K562 (cell line): ENCODE measurements around the gene DCAF5. TPM values are rescaled to one million over a fixed set of nuclear protein-coding genes. Genes with fewer than 3 reads are reported as not detected.

ENCODE experiments used
- ATAC-seq: fragments of 200-7000 bp; cut with Tn5 transposase; 3 replicates; pipeline ENCODE4 v1.9.1; 2020; ENCODE audit warnings: moderate library complexity
- BruUV-seq: library from RNA; stranded (reverse); fragments of 400-500 nt; replicated peaks from 2 replicates; lab custom pipeline; 2021; lab: Mats Ljungman, UMichigan
- CTCF ChIA-PET: fragments of 300-600 bp; formaldehyde crosslinking; extraction: SDS; loops from one replicate; lab custom pipeline; 2021; ENCODE audit warnings: low intra/inter-chr PET ratio; lab: Yijun Ruan, JAX
- POLR2A ChIA-PET: fragments of 300-600, 350-650 bp; sonication (Branson Sonifier 250); formaldehyde crosslinking; extraction: SDS; loops from one replicate; lab custom pipeline; 2021; ENCODE audit warnings: antibody characterized with exemption, inconsistent platforms; lab: Yijun Ruan, JAX
- DNase-seq, 4 experiments: peaks; one replicate each; pipeline versions ENCODE4 v3.0.0 to v3.0.0-alpha.2; 2011 to 2018; ENCODE audit warnings: low spot score in 3 of 4, mixed read lengths in 3 of 4; ENCODE audit errors: extremely low read depth in 1 of 4
- FAIRE-seq: peaks from 2 replicates; lab custom pipeline; 2011; peaks lifted over from hg19 to GRCh38; lab: Jason Lieb, UNC
- H2AFZ ChIP-seq: 2 replicates; pipeline ENCODE4 v1.6.0; 2011; ENCODE audit warnings: low read depth, low read length, control low read depth, inconsistent platforms
- H3K27ac ChIP-seq: fragments of 200-600 bp; 3 replicates; pipeline ENCODE4 v1.8.0; 2011; ENCODE audit warnings: low read depth, mild to moderate bottlenecking, control low read depth, inconsistent platforms, low read length, moderate library complexity, mixed read lengths; ENCODE audit errors: extremely low read depth
- H3K27me3 ChIP-seq, 2 experiments: fragments of 300-600 bp in 1 of 2; 2 replicates in 1 of 2; 3 replicates in 1 of 2; pipeline versions ENCODE4 v1.6.0 to v1.8.0; 2011; ENCODE audit warnings: inconsistent platforms in 2 of 2, low read length in 2 of 2, mild to moderate bottlenecking in 1 of 2, mixed read lengths in 1 of 2, moderate library complexity in 1 of 2; ENCODE audit not compliant: control insufficient read depth in 2 of 2, insufficient read depth in 2 of 2
- H3K36me3 ChIP-seq: fragments of 300-600 bp; 3 replicates; pipeline ENCODE4 v1.8.0; 2011; ENCODE audit warnings: mild to moderate bottlenecking, low read length, inconsistent platforms; ENCODE audit not compliant: control insufficient read depth, insufficient read depth
- H3K4me1 ChIP-seq, 2 experiments: fragments of 200-600 bp in 1 of 2; replicated peaks in 1 of 2; 2 replicates in 1 of 2; 3 replicates in 1 of 2; pipeline versions ENCODE4 v1.5.1 to v1.8.0; 2011; ENCODE audit warnings: inconsistent platforms in 2 of 2, low read length in 2 of 2, mild to moderate bottlenecking in 1 of 2, mixed read lengths in 1 of 2, moderate library complexity in 1 of 2; ENCODE audit not compliant: control insufficient read depth in 2 of 2, insufficient read depth in 2 of 2
- H3K4me2 ChIP-seq: 2 replicates; pipeline ENCODE4 v1.6.1; 2011; ENCODE audit warnings: low read length, control low read depth, inconsistent platforms, mixed read lengths; ENCODE audit not compliant: insufficient read depth
- H3K4me3 ChIP-seq: fragments of 200-600 bp; sonication (generic), shearing (Covaris generic); 2 replicates; pipeline ENCODE4 v1.5.1; 2016; ENCODE audit warnings: control low read depth, inconsistent platforms
- H3K79me2 ChIP-seq: fragments of 200-600 bp; 3 replicates; pipeline ENCODE4 v1.8.0; 2011; ENCODE audit warnings: low read length, inconsistent platforms; ENCODE audit not compliant: control insufficient read depth, insufficient read depth
- H3K9ac ChIP-seq, 2 experiments: 2 replicates each; pipeline versions ENCODE4 v1.6.0 to v1.6.1; 2011; ENCODE audit warnings: low read depth in 2 of 2, low read length in 2 of 2, control low read depth in 1 of 2, inconsistent platforms in 1 of 2, mild to moderate bottlenecking in 1 of 2, mixed read lengths in 1 of 2; ENCODE audit not compliant: insufficient read depth in 1 of 2
- H3K9me1 ChIP-seq: one replicate; pipeline ENCODE4 v1.6.0; 2011; ENCODE audit warnings: inconsistent platforms, mild to moderate bottlenecking, low read length, moderate library complexity; ENCODE audit not compliant: control insufficient read depth, insufficient read depth
- H3K9me3 ChIP-seq: replicated peaks from 2 replicates; pipeline ENCODE4 v1.5.1; 2011; ENCODE audit warnings: low read depth, low read length, inconsistent platforms; ENCODE audit not compliant: control insufficient read depth, insufficient read depth
- H4K20me1 ChIP-seq: replicated peaks from 2 replicates; pipeline ENCODE4 v1.6.1; 2011; ENCODE audit warnings: low read length, inconsistent platforms, mixed read lengths; ENCODE audit not compliant: control insufficient read depth, insufficient read depth
- DEAF1 ChIP-seq: fragments of 450-650 bp; formaldehyde crosslinking; IDR thresholded peaks from 2 replicates; pipeline ENCODE4 v1.4.0; 2020; ENCODE audit warnings: mild to moderate bottlenecking, moderate library complexity
- KLF16 ChIP-seq: IDR thresholded peaks from 2 replicates; pipeline ENCODE4 v1.6.1; 2016; ENCODE audit warnings: antibody characterized with exemption
- NRF1 ChIP-seq, 2 experiments: fragments of 450-650 bp; IDR thresholded peaks in 1 of 2; conservative IDR thresholded peaks in 1 of 2; 2 replicates each; pipeline ENCODE4 v1.6.1; 2014; ENCODE audit warnings: mild to moderate bottlenecking in 2 of 2
- POU5F1 ChIP-seq: fragments of 150-350 bp; IDR thresholded peaks from 2 replicates; pipeline ENCODE4 v1.6.1; 2014; ENCODE audit warnings: borderline replicate concordance, low read length, low read depth, mild to moderate bottlenecking; ENCODE audit not compliant: partially characterized antibody
- SIN3B ChIP-seq: fragments of 450-650 bp; IDR thresholded peaks from 2 replicates; pipeline ENCODE4 v1.6.1; 2017; ENCODE audit warnings: low read depth, mild to moderate bottlenecking, moderate library complexity
- TCF7L2 ChIP-seq: fragments of 150-350 bp; IDR thresholded peaks from 2 replicates; pipeline ENCODE4 v1.6.1; 2016; ENCODE audit warnings: low read depth, mild to moderate bottlenecking, low read length, moderate library complexity
- ZBED1 ChIP-seq: IDR thresholded peaks from 2 replicates; pipeline ENCODE4 v1.6.1; 2014
- ZBTB17 ChIP-seq: fragments of 450-650 bp; formaldehyde crosslinking; IDR thresholded peaks from 2 replicates; pipeline ENCODE4 v1.4.0; 2020; ENCODE audit warnings: mild to moderate bottlenecking
- ZNF57 ChIP-seq: fragments of 450-650 bp; formaldehyde crosslinking; IDR thresholded peaks from 2 replicates; pipeline ENCODE4 v1.4.0; 2020; ENCODE audit warnings: mild to moderate bottlenecking, moderate library complexity
- ZNF668 ChIP-seq: fragments of 250-450 bp; sonication (Bioruptor Pico); IDR thresholded peaks from 2 replicates; pipeline ENCODE4 v1.8.0; 2022; ENCODE audit warnings: mild to moderate bottlenecking, inconsistent platforms
- WGBS: fragments of 100-300 bp; shearing (Covaris generic); methylation state at CpG from one replicate; pipeline ENCODE4 v1.1.6; 2016; ENCODE audit warnings: low coverage, mixed read lengths; ENCODE audit not compliant: insufficient coverage; ENCODE audit errors: missing lambda C conversion rate; 5-methylcytosine and 5-hydroxymethylcytosine counted together
- in situ Hi-C: fragments of 300-500 bp; cut with MboI; formaldehyde crosslinking; loops from 4 replicates; pipeline ENCODE4 v1.15.0; 2018; ENCODE audit warnings: inconsistent platforms, mixed read lengths
- intact Hi-C: fragments of 100-400 bp; cut with micrococcal nuclease; formaldehyde crosslinking; loops from 2 replicates; pipeline ENCODE4 v1.14.2; 2022
- polyA plus RNA-seq, 8 experiments: library from polyadenylated mRNA; depleted of rRNA in 4 of 8; stranded (reverse) in 5 of 8; unstranded in 3 of 8; fragments of >200 nt; fragmentation: Nextera tagmentation in 2 of 8; fragmentation: Illumina TruSeq in 1 of 8; extraction: Ambion mirVana in 2 of 8; extraction: Trizol in 1 of 8; gene quantifications; 2 replicates each; pipeline versions ENCODE4 v1.2.1 to v1.2.3, GENCODE V29; 2011 to 2014; ENCODE audit warnings: inconsistent platforms in 1 of 8, missing spikeins in 1 of 8
- total RNA-seq, 7 experiments: library from RNA; depleted of rRNA in 6 of 7; stranded (reverse); fragments of >200 nt in 6 of 7; fragmentation: Illumina TruSeq in 2 of 7; extraction: Trizol in 2 of 7; gene quantifications; 2 replicates each; pipeline versions ENCODE4 v1.2.1 to v1.2.3, GENCODE V29; 2011 to 2021; ENCODE audit warnings: low replicate concordance in 1 of 7
- TF ChIP-seq, protein P1 (sequence below), 2 experiments: fragments of 450-650 bp; formaldehyde crosslinking in 1 of 2; IDR thresholded peaks; 2 replicates each; pipeline versions ENCODE4 v1.4.0 to v1.6.1; 2014 to 2020; ENCODE audit warnings: mild to moderate bottlenecking in 2 of 2, borderline replicate concordance in 1 of 2, low read depth in 1 of 2
- TF ChIP-seq, protein P2 (sequence below): sonication (generic); formaldehyde crosslinking; IDR thresholded peaks from 2 replicates; pipeline ENCODE4 v1.8.1; 2023; ENCODE audit warnings: mild to moderate bottlenecking, missing genetic modification reagents

The DCAF5 gene
- total and polyA plus RNA-seq, 9 of the 15 experiments (the other 6 are each of a cell fraction or from before 2014, with no cell fraction given): 5.6 to 24.1 (median 12.7) TPM

- in situ Hi-C loops: no loop called here
- Histone ChIP-seq H3K9me1 (no peaks in the 10 kb centered on the region), H3K4me1 (peaks cover 0 to 4% of the 10 kb centered on the region in 2 experiments; a peak in 2 of 5 replicates), H3K9me3 (no peaks in the 10 kb centered on the region), H2AFZ (no peak overlapping the region), H3K9ac (no peak overlapping the region), H3K36me3 (no peaks in the 10 kb centered on the region), H4K20me1 (no peaks in the 10 kb centered on the region), H3K27me3 (0 out of 5 replicates have a peak, but pooled peaks cover 0 to 5% of the 10 kb centered on the region in 2 experiments), H3K4me2 (no peak overlapping the region), H3K79me2 (no peaks in the 10 kb centered on the region), H3K27ac (no peak overlapping the region), H3K4me3 (no peak overlapping the region)
- intact Hi-C loops: loop anchor here (10.0 kb wide), 1 partner anchor 87 kb away; no protein-coding TSS in a partner anchor
- ChIA-PET POLR2A (interaction anchor here (1.0 kb wide), 1 partner anchor 8 kb away, joined by 5 read pairs; no protein-coding TSS in a partner anchor), CTCF (no interaction called here)
- ATAC-seq (peak; percentile 96), FAIRE-seq (peak; percentile 76), DNase-seq (peak; percentile 11 to 51 (median 36))
- BruUV-seq: no TSS peak
- 11% methylated on average over 3 of the region's 3 CpGs for WGBS
- TF ChIP-seq ZNF668 (CRISPR knock-in tag) (no peak), ZNF57 (CRISPR knock-in tag) (no peak), KLF16 (no peak), DEAF1 (no peak), POU5F1 (no peak), SIN3B (no peak), ZBTB17 (no peak), ZBED1 (no peak), NRF1 (conservative IDR thresholded peaks at IDR 0.05 in 1 of 2, IDR thresholded peaks at IDR 0.05 in 1 of 2) (peak in 1 of 2 experiments; percentile 17; a peak in 1 of 4 replicates), TCF7L2 (no peak)
- TF ChIP-seq, protein P1, sequence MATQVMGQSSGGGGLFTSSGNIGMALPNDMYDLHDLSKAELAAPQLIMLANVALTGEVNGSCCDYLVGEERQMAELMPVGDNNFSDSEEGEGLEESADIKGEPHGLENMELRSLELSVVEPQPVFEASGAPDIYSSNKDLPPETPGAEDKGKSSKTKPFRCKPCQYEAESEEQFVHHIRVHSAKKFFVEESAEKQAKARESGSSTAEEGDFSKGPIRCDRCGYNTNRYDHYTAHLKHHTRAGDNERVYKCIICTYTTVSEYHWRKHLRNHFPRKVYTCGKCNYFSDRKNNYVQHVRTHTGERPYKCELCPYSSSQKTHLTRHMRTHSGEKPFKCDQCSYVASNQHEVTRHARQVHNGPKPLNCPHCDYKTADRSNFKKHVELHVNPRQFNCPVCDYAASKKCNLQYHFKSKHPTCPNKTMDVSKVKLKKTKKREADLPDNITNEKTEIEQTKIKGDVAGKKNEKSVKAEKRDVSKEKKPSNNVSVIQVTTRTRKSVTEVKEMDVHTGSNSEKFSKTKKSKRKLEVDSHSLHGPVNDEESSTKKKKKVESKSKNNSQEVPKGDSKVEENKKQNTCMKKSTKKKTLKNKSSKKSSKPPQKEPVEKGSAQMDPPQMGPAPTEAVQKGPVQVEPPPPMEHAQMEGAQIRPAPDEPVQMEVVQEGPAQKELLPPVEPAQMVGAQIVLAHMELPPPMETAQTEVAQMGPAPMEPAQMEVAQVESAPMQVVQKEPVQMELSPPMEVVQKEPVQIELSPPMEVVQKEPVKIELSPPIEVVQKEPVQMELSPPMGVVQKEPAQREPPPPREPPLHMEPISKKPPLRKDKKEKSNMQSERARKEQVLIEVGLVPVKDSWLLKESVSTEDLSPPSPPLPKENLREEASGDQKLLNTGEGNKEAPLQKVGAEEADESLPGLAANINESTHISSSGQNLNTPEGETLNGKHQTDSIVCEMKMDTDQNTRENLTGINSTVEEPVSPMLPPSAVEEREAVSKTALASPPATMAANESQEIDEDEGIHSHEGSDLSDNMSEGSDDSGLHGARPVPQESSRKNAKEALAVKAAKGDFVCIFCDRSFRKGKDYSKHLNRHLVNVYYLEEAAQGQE (IDR thresholded peaks at IDR 0.05; ENCODE audit: borderline replicate concordance): peak; percentile 18; the same call in 1 of the 2 replicates
- TF ChIP-seq, protein P1 (CRISPR knock-in tag; IDR thresholded peaks at IDR 0.05; ENCODE audit: low read depth): no peak
- TF ChIP-seq, protein P2, sequence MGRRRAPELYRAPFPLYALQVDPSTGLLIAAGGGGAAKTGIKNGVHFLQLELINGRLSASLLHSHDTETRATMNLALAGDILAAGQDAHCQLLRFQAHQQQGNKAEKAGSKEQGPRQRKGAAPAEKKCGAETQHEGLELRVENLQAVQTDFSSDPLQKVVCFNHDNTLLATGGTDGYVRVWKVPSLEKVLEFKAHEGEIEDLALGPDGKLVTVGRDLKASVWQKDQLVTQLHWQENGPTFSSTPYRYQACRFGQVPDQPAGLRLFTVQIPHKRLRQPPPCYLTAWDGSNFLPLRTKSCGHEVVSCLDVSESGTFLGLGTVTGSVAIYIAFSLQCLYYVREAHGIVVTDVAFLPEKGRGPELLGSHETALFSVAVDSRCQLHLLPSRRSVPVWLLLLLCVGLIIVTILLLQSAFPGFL (CRISPR knock-in tag): no peak
Observed at GRCh38 chr14:69002069-69002468, 150.8 kb downstream of the DCAF5 start.
